ENCODE results near the gene KCNN2. TPM values are rescaled to one million over a fixed set of nuclear protein-coding genes. Genes with fewer than 3 reads are reported as not detected.
A peak's percentile ranks its signal among the peaks of the same experiment; 100 is the strongest.

The KCNN2 gene
- total RNA-seq, 8 experiments from 2014 or later = 0.41 to 4.5 (median 1.8) TPM; not detected in 1

DNA sequence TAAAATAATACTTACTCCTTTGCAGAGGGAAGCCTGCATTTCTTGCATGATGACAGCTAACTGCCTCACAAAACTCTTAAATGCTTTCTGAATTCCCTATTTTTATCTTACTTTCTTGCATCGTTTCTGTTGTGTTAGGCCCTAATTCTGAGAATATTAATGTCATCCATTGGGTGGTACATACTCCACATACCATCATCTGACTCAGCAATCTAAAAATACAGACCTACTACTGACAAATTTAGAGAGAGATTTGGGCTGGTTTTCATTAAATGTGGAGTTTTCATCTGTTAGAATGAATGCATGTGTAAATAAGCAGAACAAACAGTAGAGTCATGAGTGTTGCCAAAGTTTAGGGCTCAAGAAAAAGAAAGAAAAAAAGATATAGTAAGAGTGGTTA is 26.5 kb upstream of the KCNN2 start:
- 0 to 33% (median 6%) methylated on average over 1 of the region's 1 CpG; no CpG with 5 or more reads in 4 of the 10 experiments for WGBS, 10 experiments
- no peak for ATAC-seq (replicated peaks in 6 of 8)

DNA sequence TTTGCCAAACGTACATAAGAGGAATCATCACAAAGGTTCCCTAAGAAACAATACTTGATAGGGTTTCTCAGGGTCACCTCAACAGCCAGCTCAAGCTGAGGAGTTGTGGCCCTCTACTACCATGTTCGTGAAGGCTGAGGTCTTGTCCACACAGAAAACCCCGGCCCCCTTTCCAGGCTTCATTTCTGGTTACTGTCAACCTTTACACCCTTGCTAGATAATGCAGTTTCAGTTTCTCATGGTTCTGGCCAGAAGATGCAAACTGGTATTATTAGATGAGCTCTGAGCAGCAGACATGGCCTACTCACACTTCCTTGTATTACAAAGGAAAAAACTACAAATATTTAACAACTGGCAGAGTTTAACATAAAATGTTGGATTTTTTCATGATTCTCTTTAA is 22.8 kb upstream of the KCNN2 start:
- Histone ChIP-seq H3K4me3 (no peak overlapping the region), H3K27ac (no peak overlapping the region), H3K4me1 (replicated peaks in 1 of 2) (no peaks in the 10 kb centered on the region)
- WGBS, 10 experiments = 0 to 85% (median 69%) methylated on average over 1 to 3 of the region's 3 CpGs; no CpG with 5 or more reads in 3 of the 10 experiments
- no peak for ATAC-seq (replicated peaks in 6 of 8)
- in situ Hi-C loops (cut with MboI; ENCODE audit: low pct_unique_long_range_greater_than_20kb in 2 of 9, low sequenced_read_pairs in 9 of 9, unreplicated experiment in 9 of 9) = no loop called here

More for the DNA sequence above, 26.5 kb upstream of the KCNN2 start:
- Histone ChIP-seq H3K4me3 (no peak overlapping the region), H3K27ac (no peak overlapping the region), H3K4me1 (replicated peaks in 1 of 2) (no peaks in the 10 kb centered on the region)
- in situ Hi-C loops (cut with MboI; ENCODE audit: low pct_unique_long_range_greater_than_20kb in 2 of 9, low sequenced_read_pairs in 9 of 9, unreplicated experiment in 9 of 9) = no loop called here

DNA sequence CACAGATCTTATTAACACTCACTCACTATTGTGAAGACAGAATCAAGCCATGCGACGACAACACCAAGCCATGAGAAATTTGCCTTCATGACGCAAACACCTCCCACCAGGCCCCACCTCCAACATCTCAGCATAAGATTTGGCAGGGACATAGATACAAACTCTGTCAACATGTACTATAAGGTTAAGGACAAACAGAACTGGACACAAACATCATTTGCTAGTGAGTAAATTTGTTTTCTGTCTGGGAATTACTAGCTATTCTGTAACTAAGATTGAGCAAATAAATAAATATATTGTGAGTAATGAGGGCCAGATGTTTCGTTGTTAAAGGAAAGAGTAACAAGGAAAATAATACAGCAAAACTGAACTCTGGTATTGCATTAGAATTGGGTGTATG is 15.7 kb upstream of the KCNN2 start:
- Histone ChIP-seq H3K4me3 (no peak overlapping the region), H3K27ac (no peak overlapping the region), H3K4me1 (replicated peaks in 1 of 2) (no peaks in the 10 kb centered on the region)
- 0 to 100% (median 92%) methylated on average over 1 to 4 of the region's 4 CpGs for WGBS, 10 experiments
- ATAC-seq (replicated peaks in 6 of 8) = no peak
- in situ Hi-C loops (cut with MboI; ENCODE audit: low pct_unique_long_range_greater_than_20kb in 2 of 9, low sequenced_read_pairs in 9 of 9, unreplicated experiment in 9 of 9) = no loop called here

DNA sequence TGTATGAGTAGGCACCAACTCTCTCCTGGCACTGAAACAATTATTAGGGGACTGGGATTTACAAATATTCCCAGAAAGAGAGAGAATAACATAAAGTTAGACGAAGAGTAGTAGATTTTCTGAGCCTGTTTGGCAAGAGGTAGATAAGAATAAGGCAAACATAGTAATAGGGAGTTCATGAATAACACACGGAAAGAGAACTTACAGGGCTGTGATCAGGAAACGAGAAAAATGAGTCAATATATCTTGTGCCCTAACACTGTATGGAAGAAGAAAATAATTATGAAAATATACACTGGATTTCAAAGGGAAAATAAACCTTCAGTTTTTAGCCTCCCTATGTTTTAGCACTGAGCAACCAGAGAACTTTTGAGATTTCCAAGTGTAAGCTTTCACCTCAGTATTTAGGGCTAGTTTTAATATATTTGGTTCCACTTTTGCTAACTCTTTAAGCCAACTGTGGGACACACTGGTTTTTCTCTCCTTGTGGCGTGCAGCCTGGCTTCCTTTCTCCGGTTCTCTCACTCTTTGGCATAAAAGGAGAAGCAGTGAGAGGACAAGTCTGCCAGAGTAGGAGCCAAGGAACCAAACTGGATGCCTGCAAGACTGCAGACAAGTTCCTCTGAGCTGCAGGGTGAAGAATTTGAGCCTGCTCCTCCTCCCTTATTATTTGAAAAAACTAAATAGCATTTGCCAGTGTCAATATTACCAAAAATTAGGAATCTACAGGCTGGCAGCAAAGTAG is 6.6 kb upstream of the KCNN2 start:
- WGBS, 10 experiments = 0 to 100% (median 64%) methylated on average over 1 to 5 of the region's 5 CpGs
- in situ Hi-C loops (cut with MboI; ENCODE audit: low pct_unique_long_range_greater_than_20kb in 2 of 9, low sequenced_read_pairs in 9 of 9, unreplicated experiment in 9 of 9) = no loop called here
- Histone ChIP-seq H3K4me3 (no peak overlapping the region), H3K4me1 (replicated peaks in 1 of 2) (peaks cover 0 to 6% of the 10 kb centered on the region in 2 donors), H3K27ac (no peak overlapping the region)
- ATAC-seq (replicated peaks in 6 of 8) = no peak

GRCh38 chr5:114358329-114358728 is 3.5 kb upstream of the KCNN2 start:
- Histone ChIP-seq H3K27ac (no peak overlapping the region), H3K4me1 (replicated peaks in 1 of 2) (peaks cover 0 to 6% of the 10 kb centered on the region in 2 donors), H3K4me3 (no peak overlapping the region)
- WGBS, 10 experiments = 0 to 100% (median 59%) methylated on average over 1 to 2 of the region's 2 CpGs
- ATAC-seq (replicated peaks in 6 of 8) = no peak
- in situ Hi-C loops (cut with MboI; ENCODE audit: low pct_unique_long_range_greater_than_20kb in 2 of 9, low sequenced_read_pairs in 9 of 9, unreplicated experiment in 9 of 9) = no loop called here

GRCh38 chr5:114360357-114360756 is 1.5 kb upstream of the KCNN2 start:
- no peak for ATAC-seq (replicated peaks in 6 of 8)
- in situ Hi-C loops (cut with MboI; ENCODE audit: low pct_unique_long_range_greater_than_20kb in 2 of 9, low sequenced_read_pairs in 9 of 9, unreplicated experiment in 9 of 9) = no loop called here
- H3K4me3 ChIP-seq = peak overlapping the region; percentile 50 to 79 (median 74)

GRCh38 chr5:114360816-114361723 is 800 bp upstream of the KCNN2 start:
- Histone ChIP-seq H3K4me3 (peak overlapping the region; percentile 50 to 79 (median 74)), H3K27ac (peak overlapping the region in 1 of 2 donors; percentile 68), H3K4me1 (replicated peaks in 1 of 2) (peaks cover 3 to 13% of the 10 kb centered on the region in 2 donors)
- 0 to 20% (median 0%) methylated on average over 1 to 33 of the region's 78 CpGs; no CpG with 5 or more reads in 3 of the 10 experiments for WGBS, 10 experiments
- in situ Hi-C loops (cut with MboI; ENCODE audit: low pct_unique_long_range_greater_than_20kb in 2 of 9, low sequenced_read_pairs in 9 of 9, unreplicated experiment in 9 of 9) = no loop called here
- peak in 6 of 8 experiments; percentile 6 to 69 (median 66) for ATAC-seq (replicated peaks in 6 of 8)

More at GRCh38 chr5:114360357-114360756, 1.5 kb upstream of the KCNN2 start:
- H3K27ac ChIP-seq = peak overlapping the region in 1 of 2 donors; percentile 15
- peaks cover 3 to 13% of the 10 kb centered on the region in 2 donors for H3K4me1 ChIP-seq (replicated peaks in 1 of 2)
- 0 to 23% (median 8%) methylated on average over 2 to 5 of the region's 5 CpGs for WGBS, 10 experiments

- Histone ChIP-seq H3K4me3 (peak overlapping the region; percentile 50 to 79 (median 74)), H3K4me1 (replicated peaks in 1 of 2) (peaks cover 3 to 13% of the 10 kb centered on the region in 2 donors), H3K27ac (peak overlapping the region; percentile 29 to 48)
- in situ Hi-C loops (cut with MboI; ENCODE audit: low pct_unique_long_range_greater_than_20kb in 2 of 9, low sequenced_read_pairs in 9 of 9, unreplicated experiment in 9 of 9) = no loop called here
- ATAC-seq (replicated peaks in 6 of 8) = peak in 6 of 8 experiments; percentile 40 to 55 (median 44)
- WGBS, 10 experiments = 0 to 5% (median 0%) methylated on average over 6 to 18 of the region's 87 CpGs; no CpG with 5 or more reads in 6 of the 10 experiments
Measured at GRCh38 chr5:114362197-114362976, 517 bp downstream of the KCNN2 start.

DNA sequence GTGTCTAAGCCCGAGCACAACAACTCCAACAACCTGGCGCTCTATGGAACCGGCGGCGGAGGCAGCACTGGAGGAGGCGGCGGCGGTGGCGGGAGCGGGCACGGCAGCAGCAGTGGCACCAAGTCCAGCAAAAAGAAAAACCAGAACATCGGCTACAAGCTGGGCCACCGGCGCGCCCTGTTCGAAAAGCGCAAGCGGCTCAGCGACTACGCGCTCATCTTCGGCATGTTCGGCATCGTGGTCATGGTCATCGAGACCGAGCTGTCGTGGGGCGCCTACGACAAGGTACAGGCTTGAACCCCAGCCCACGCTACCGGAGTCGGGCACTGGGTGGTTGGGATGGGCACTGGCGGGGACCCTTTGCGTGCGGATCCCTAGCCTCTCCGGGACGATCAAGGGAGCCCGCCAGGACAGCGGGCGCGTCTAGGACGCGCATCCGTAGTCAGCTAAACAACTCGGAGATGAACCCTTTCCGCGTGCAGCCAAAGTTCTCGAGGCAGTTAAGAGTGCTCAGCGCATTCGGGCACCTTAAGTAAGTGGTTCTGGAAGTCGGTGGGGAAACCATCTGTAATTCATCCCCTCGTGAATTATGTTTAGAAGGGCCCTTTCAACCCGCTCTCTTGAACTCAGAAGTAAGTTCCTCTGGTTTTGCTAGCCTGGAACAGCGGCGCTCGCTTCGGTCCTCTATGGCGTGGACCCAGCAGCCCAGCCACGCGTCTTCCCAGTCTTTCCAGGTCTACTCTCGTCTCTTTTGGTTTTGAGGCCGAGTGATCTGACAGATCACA is 1.3 kb downstream of the KCNN2 start:
- 0 to 20% (median 1%) methylated on average over 3 to 25 of the region's 62 CpGs; no CpG with 5 or more reads in 6 of the 10 experiments for WGBS, 10 experiments
- no peak for ATAC-seq (replicated peaks in 6 of 8)
- in situ Hi-C loops (cut with MboI; ENCODE audit: low pct_unique_long_range_greater_than_20kb in 2 of 9, low sequenced_read_pairs in 9 of 9, unreplicated experiment in 9 of 9) = no loop called here
- peaks cover 3 to 13% of the 10 kb centered on the region in 2 donors for H3K4me1 ChIP-seq (replicated peaks in 1 of 2)
- H3K4me3 ChIP-seq = peak overlapping the region; percentile 50 to 79 (median 74)
- no peak overlapping the region for H3K27ac ChIP-seq

DNA sequence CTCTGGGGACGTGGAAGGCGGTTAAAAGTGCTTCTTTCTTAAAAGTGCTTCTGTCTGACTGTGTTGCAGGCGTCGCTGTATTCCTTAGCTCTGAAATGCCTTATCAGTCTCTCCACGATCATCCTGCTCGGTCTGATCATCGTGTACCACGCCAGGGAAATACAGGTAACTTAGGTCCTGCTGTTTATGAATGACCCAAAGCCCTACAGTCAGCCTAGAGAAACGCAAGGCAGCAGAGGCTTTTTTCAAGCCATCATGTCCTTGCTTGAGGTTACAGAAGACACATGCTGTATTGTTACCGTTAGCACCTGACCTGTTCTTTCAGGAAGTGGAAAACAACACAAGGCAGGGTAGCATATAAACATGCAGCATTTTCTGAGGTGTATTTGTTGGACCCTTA is 2.0 kb downstream of the KCNN2 start:
- in situ Hi-C loops (cut with MboI; ENCODE audit: low pct_unique_long_range_greater_than_20kb in 2 of 9, low sequenced_read_pairs in 9 of 9, unreplicated experiment in 9 of 9) = no loop called here
- peak overlapping the region; percentile 50 to 79 (median 74) for H3K4me3 ChIP-seq
- ATAC-seq (replicated peaks in 6 of 8) = no peak
- peaks cover 3 to 13% of the 10 kb centered on the region in 2 donors for H3K4me1 ChIP-seq (replicated peaks in 1 of 2)
- H3K27ac ChIP-seq = no peak overlapping the region
- whole genome bisulfite sequencing, 10 experiments = 0 to 20% (median 8%) methylated on average over 1 to 9 of the region's 10 CpGs; no CpG with 5 or more reads in 2 of the 10 experiments

GRCh38 chr5:114367029-114367428 is 5.2 kb downstream of the KCNN2 start:
- H3K4me3 ChIP-seq = no peak overlapping the region
- no peak for ATAC-seq (replicated peaks in 6 of 8)
- 0 to 88% (median 79%) methylated on average over 1 to 2 of the region's 2 CpGs for WGBS, 10 experiments
- H3K4me1 ChIP-seq (replicated peaks in 1 of 2) = peaks cover 3 to 7% of the 10 kb centered on the region in 2 donors
- in situ Hi-C loops (cut with MboI; ENCODE audit: low pct_unique_long_range_greater_than_20kb in 2 of 9, low sequenced_read_pairs in 9 of 9, unreplicated experiment in 9 of 9) = no loop called here
- H3K27ac ChIP-seq = no peak overlapping the region
